GM21447 (cell line): ENCODE results near the gene TMEM198.

Experiments
- ATAC-seq: cut with Tn5 transposase; IDR thresholded peaks from one replicate; pipeline ENCODE4 v1.9.1; 2021; ENCODE audit not compliant: unreplicated experiment

Gene TMEM198

GRCh38 chr2:219543596-219544358 lies at the start of gene TMEM198, which contains the start of gene CHPF:
TSS of gene TMEM198 (plus strand) at chr2:219544028. CDS start at chr2:219544728, 700 bp downstream.
TSS of gene CHPF (minus strand) at chr2:219543809. CDS start at chr2:219543538, 271 bp downstream.
- peak; percentile 65 for ATAC-seq

GRCh38 chr2:219494952-219495530 lies 48.8 kb upstream of the TMEM198 start:
- no peak for ATAC-seq

- ATAC-seq = no peak
These were observed 48.2 kb upstream of the TMEM198 start for GRCh38 chr2:219495531-219496122.

- no peak for ATAC-seq
These were observed 47.5 kb upstream of the TMEM198 start for GRCh38 chr2:219496247-219496824.

- ATAC-seq = no peak
These were observed 46.9 kb upstream of the TMEM198 start for GRCh38 chr2:219496825-219497494.

- peak; percentile 30 for ATAC-seq
These were observed 46.1 kb upstream of the TMEM198 start for GRCh38 chr2:219497495-219498279.

- peak; percentile 92 for ATAC-seq
These were observed 45.4 kb upstream of the TMEM198 start, which contains the start of gene GMPPA for GRCh38 chr2:219498280-219499057. TSS of gene GMPPA (plus strand) at chr2:219498891. CDS start at chr2:219499976, 1,085 bp downstream.

- no peak for ATAC-seq
These were observed 44.8 kb upstream of the TMEM198 start for GRCh38 chr2:219499058-219499307.

- ATAC-seq = no peak
These were observed 44.3 kb upstream of the TMEM198 start for GRCh38 chr2:219499555-219499954.

- ATAC-seq = no peak
These were observed 43.7 kb upstream of the TMEM198 start for GRCh38 chr2:219500135-219500534.

GRCh38 chr2:219501849-219502248 lies 42.0 kb upstream of the TMEM198 start:
- no peak for ATAC-seq

- ATAC-seq = no peak
These were observed 41.2 kb upstream of the TMEM198 start for GRCh38 chr2:219502618-219503017.

GRCh38 chr2:219505585-219505984 lies 38.2 kb upstream of the TMEM198 start:
- ATAC-seq = no peak

- ATAC-seq = no peak
These were observed 37.6 kb upstream of the TMEM198 start for GRCh38 chr2:219506153-219506801.

- no peak for ATAC-seq
These were observed 36.9 kb upstream of the TMEM198 start for GRCh38 chr2:219506802-219507526.

GRCh38 chr2:219507581-219508443 lies 36.0 kb upstream of the TMEM198 start:
- no peak for ATAC-seq

GRCh38 chr2:219508444-219508734 lies 35.4 kb upstream of the TMEM198 start:
- no peak for ATAC-seq
